NCI-H524 treated with DMSO at 0.1 percent for 48 hours (cell line): Measurements from ENCODE around the gene SH2B3.
"Not testable (repeated sequence)": the region's sequence is repeated elsewhere in the genome, so short reads cannot be mapped to it uniquely, and the experiment has no call there.

Experiments used
- DNase-seq: peaks from one replicate; lab custom pipeline; 2025; lab: John Stamatoyannopoulos, UW

SH2B3 gene

DNA sequence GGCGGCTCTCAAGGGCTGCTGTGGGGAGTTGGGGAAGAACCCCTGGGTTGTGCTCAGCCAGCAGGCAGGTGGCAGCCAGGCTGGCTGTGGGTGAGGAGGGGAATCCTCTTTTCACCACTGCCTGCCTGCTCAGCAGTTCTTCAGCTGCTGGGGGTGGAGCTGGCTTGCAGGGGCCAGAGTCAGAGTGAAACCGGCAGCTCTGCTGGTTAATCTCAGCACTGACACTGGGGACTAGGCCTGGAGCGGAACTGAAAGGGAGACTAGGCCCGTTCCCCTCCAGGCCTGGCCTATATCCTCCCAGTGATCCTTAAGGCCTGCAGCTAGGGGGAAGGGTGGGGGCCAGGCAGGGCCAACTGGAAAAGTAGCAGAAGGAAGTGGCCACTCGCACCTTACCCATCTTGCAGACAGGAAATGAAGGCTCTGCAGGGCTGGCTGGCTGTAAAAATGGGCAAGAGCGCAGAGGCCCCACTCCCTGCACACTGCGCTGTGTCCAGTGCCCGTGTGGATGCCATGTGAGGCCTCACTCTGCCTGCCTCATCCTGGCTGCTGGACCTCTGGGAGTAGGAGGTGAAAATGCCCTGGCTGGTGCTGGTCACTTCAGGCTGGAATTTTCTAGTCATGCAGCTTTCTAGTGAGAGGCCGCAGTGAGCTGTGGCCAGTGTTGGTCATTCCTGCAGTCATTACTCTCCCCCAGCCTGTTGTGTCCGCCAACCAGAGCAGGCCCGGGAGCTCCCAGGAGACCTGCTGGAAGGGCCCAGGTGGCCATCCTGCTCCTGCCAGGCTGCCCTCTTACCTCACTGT is 39.4 kb downstream of the SH2B3 start:
- no peak for DNase-seq

DNA sequence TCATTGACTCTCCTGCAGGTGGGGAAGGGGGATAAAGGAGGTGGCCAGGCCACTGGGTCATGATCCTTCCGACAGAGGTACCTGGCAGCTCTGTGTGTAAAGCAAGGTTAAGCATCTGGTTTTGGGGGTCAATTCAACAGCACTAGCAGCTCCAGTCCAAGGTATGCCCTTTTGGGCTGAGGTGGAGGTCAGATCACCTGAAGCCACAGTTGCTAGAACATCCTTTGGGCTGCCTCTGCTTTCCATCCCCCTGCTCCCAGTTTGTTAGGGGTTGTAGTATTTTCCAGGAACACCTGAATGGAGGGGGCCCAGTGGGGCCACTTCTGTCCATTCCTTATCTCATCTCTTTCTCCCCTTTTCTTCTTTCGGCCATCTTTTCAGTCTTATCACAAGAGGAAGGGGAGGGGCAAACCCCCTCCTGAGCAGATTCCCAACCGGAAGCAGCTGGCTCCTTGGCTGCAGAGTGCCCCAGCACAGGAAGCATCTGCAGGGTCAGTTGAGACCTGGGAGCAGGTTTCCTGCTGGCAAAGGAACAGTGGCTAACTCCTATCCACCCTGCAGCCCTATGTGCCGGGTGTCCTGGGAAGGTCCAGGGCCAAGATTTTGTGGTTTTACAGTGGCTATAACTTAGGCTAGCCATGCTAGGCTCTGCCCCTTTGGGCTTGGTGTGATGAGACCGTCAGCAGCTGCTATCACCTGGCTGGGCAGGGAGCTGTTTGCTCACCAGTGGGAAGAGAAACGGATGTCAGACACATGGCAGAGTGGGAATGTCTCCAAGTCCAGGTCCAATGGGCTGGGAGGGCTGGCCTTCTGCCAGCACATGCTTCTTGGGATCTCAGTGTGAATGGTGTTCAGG is 40.2 kb downstream of the SH2B3 start:
- no peak for DNase-seq

DNA sequence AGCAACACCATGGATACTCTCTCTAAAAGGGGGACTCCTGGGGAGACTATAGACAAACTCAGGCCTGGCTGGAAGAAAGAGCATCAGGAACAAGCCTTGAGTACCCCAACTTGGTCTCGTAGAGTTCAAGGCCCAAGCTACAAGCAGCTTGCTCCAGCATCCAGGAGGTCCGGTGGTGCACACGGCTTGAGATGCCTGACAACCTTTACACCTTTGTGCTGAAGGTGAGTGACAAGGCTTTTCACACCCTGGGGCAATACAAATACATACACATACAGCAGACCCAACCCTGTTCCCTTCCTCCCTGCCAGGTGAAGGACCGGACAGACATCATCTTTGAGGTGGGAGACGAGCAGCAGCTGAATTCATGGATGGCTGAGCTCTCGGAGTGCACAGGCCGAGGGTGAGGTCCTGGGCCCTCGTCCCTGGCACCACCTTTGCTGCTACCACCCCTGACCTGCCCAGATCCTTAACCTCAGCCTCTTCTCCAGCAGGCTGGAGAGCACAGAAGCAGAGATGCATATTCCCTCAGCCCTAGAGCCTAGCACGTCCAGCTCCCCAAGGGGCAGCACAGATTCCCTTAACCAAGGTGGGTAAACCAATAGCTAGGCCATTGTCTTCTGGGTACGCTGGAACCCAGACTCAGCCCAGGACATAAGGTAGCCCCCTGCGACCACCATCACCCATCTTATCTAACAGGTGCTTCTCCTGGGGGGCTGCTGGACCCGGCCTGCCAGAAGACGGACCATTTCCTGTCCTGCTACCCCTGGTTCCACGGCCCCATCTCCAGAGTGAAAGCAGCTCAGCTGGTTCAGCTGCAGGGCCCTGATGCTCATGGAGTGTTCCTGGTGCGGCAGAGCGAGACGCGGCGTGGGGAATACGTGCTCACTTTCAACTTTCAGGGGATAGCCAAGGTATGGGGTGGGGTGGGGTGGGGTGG is 41.2 kb downstream of the SH2B3 start:
- DNase-seq, result no peak

DNA sequence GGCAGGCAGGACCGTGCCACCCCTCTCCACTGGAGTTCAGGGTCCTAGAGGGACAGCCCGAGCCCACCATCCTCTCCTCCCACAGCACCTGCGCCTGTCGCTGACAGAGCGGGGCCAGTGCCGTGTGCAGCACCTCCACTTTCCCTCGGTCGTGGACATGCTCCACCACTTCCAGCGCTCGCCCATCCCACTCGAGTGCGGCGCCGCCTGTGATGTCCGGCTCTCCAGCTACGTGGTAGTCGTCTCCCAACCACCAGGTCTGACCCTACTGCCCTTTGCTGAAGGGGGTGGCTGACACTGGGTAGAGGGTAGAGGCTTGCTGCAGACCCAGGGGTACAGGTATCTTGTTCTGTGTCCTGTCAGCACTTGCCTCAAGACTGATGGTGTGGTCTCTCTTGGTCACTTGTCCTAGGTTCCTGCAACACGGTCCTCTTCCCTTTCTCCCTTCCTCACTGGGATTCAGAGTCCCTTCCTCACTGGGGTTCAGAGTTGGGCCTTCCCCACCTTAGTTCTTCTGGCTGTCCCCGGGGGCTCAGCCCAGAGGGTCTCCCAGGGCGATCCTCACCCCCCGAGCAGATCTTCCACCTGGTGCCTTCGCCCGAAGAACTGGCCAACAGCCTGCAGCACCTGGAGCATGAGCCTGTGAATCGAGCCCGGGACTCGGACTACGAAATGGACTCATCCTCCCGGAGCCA is 42.0 kb downstream of the SH2B3 start:
- no peak for DNase-seq

DNA sequence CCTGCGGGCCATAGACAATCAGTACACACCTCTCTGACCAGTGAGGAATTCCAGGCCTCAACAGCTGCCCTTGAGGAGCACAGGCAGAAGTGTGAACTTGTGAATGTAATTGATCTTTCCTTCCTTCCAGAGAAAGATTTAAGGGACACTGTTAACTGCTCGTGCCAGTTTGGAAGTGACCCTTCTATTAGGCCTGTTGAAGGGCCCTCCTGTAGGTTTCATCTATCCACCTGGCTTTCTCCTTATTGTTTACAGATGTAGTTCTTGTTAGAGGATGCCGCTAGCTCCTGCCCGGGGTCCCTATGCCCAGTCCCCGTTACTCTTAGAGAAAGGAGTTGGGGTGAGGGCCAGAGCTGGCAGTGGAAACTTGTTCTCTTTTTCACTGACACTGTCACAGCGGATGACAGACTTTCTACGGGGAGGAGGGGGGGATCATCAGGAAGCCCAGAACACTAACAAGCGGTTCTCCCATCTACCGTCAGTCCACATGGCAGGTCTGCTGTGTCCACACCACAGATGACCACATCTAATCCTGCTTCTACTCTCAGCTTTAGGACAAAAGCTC is 42.6 kb downstream of the SH2B3 start:
- no peak for DNase-seq

DNA sequence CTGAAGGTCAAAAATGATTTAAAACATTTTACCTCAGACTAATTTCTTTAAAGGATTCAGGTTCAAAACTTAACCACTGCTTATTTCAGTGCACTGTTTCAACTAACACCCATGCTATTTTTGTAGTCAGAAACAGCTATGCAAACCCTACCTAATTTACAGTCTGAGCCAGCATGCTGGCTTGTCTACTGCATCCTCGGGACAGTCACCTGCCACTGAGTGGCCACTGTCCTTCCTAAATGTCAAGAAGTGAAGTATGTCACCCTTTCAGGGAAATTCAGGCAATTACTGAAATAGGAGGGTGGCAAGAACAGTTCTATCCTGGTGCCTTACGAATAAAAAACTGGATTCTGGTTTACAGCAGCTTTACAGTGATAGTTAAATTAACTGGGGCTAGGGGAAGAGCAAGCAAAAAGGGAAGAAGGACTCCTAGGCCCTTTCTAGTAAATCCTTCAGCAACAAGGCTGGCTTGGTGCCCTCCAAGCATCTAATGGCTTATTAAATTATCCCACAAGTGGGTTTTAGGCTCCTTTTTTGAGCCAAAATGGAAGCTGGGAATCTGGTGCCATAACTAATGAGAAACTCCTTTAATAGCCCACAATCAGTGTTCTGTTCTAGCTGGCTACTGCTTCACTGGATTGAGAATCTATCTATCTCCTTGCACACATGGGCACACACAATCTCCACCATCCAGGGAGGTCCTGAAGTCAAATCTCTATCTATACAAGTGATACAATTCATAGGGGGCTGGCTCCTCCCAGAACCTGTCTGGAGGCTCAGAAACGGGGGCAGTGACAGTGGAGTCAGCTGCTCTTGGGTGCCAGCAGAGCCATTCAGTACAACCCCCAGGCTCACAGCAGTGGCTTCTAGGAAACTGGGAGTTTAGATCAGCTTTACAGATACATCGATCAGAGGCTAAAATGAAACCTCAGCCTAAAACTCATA is 43.4 kb downstream of the SH2B3 start:
- no peak for DNase-seq

DNA sequence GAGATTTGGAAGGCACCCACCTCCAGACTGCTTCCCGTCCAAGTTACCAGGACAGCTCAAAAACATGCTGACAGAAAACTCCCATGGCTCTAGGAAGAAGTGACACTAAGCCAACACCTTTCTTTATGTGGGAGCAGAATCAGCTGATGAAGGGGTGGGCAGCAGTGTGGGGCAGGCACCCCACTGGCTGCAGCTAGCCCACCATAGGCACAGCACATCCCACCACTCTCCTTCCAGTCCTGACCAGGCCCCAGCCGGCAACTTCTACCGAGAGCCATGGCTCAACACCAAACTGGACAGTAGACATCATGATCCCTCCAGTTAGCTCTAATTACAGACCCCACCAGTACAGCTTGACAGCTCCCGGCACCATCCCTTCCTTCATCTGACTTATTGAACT is 45.0 kb downstream of the SH2B3 start:
- DNase-seq, result no peak

DNA sequence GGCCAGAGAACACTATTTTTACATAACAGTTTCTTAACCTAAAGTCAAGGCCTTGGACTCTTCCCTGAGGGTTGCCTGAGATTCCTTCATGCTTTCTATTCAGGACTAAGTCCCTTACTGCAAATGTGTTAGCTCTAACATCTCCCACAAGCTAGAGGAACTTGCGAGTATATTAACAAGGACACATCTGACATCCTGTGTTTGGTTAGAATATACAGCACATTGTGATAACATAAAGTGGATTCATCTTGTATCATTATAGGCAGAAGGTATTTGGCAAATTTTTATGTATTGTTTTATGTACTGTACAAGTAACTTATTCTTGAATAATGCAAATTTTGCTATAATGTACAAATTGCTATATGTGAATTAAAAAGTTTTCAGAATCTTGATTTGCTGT is 45.5 kb downstream of the SH2B3 start:
- no peak for DNase-seq

DNA sequence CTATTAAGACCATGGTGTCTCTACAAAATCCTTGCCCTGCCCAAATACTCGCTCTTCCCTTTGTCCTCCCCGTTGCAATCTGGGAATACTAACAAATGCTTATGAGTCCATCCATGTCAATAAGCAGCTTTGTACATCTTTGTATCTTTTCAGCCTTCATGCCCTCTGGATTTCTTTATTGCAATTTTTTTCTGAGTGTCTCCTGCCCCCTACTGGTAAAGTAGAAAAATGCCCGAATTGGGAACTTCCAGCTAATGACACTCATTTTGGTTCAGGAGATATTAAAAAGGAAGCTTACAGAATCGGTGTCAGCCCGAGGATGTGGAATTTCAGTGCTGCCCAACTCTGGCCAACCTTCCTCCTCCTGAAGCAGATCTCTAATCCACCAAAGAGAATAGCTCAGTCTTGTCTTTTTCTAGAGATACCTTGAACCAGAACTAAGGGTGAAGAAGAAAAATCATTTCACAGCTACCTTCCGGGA is 46.0 kb downstream of the SH2B3 start:
- DNase-seq, result no peak

DNA sequence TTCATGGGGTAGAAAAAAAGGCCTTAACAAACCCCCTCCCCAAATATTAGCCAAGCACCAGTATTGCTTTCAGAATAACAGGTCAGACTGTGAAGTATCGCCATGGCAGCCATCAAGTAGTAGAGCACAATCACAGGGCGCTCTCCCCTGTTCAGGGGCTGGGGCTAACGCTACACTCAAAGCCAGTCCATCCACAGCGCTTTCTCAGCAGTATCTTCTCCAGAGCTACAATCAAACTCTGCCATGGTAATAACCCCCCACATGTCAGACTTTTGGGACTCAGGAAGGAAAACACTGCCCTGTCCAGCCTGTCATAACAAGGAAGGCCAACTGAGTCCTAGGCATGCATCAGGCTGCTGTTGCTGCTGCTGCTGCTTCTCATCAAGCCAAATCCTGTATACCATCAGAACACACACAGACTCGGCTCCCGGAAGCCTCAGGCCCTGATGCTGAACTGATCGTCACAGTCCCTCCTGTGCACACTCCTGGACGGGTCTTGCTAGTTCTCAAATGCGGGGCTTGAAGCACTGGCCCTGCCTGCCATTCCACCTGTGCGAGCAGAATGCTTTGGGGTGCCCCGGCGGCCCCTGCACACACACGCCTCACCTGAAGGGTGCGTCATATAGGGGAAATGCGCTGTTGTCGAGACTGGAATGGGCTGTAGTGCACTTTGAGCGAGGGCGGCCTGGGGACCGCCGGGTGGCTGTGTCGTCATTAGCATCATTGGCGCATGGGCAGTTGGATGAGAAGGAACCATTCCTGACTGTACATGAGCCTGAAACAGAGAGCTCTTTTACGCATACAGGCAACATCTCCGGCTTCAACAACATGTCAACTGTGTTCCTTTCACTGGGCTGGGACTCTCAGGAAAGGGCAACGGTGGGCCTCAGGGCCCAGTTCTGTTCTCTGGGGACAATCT is 47.6 kb downstream of the SH2B3 start:
- DNase-seq, result no peak

DNA sequence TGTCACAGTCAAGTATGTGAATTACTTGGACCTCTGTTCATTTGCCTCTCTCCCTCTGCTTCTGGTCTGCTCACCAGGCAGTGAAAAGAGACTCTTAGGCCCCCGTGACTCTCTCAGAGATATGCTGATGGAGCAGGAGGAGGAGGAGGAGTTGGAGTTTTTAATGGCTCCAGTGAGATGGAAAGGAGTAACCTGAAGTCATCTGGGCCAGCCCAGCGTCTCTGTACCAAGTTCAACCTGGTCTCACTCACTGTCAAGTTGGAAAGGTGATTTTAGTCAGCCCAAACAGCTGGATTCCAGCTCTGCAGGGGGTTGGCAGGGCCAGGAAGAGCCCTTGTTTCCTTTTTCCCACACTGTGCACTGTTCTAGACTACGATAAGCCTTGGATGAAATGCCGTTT is 48.6 kb downstream of the SH2B3 start:
- no peak for DNase-seq

DNA sequence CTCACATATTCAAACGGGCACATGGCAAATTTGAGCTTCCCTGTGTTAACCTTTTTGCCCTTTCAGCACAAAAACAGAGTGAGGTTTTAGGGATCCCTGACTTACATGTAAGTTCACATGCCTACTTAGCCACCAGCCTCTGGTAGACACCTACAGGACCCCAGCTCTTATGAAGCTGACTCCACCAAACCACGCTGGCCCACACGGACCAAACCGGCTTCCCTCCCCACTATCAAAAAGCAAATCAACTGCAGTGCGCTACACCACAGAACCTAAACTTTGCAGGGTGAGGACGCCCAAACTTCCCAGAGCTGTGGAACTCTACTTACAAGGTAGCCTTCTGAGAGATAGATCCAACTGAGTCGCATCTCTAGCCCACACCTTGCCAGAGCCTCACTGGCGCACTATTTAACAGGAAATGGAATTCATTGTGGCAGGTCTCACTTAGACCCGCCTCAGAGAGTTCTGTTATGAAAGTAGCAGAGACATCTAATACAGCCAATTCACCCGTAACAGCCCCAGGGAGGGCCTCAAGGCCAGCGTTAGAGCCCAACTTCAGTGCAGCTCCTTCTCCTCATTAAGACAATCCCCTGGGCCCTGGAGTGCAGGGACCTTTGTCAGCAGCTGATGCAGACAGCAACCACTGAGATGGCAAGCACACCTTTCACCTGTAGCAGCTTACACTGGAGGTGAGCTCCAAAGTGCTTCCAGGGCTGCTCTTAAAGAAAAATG is 49.2 kb downstream of the SH2B3 start:
- DNase-seq, result no peak

DNA sequence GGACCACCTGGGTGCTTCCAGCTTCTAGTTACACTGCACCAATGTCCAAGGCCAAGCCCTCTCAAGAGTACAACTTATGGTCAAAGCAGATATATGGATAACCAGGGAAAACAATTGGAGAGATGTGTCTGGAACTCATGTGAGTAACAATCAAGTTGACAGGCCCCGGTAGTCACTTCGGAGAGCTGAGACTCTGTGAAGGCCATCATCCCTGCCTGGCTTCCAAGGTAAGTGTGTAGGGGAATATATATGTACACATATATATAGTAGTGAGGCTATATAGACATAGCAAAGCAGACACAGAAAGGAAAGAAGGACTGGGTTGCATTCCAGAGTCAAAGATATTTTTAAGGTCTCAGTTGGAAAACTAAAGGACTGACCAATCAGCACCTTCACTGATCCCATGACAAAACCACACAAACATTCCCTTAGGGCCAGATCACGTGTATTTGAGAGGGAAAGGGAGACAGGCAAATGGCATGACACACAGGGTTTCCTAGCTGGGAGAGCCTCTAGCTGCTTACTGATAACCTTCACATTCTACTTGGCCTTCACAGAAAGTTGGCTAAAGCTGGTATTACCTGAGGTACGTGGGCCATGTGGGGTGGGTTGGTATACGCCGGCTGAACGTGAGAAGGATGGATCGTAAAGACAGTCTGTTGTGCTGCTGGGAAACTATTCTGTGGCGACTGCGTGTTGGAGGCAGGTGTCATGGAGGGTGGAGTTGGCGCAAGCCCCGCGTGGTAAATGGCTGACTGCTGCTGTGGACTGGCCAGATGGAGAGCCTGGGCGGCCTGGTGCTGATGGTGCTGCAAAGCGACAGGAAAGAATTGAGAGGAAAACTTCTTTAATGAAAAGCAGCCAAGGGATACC is 50.0 kb downstream of the SH2B3 start:
- DNase-seq, result no peak

DNA sequence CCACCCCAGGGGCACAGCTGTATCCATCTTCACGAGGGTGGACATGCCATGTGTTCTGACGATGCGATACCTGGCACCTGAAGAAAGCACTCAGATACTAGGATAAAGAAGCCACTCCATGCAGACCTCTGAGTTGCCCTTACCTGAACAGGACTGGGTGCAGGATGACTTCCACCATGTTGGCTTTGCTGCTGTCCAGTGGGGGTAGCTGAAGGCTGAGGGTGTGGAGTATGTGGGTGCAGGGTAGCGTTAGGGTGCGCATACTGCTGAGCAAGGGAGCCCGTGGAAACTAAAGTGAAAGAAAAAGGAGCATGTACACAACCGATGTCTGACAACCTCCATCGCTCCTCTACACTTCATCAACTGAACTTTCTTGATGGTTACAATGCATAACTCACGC is 51.3 kb downstream of the SH2B3 start:
- DNase-seq, result no peak

DNA sequence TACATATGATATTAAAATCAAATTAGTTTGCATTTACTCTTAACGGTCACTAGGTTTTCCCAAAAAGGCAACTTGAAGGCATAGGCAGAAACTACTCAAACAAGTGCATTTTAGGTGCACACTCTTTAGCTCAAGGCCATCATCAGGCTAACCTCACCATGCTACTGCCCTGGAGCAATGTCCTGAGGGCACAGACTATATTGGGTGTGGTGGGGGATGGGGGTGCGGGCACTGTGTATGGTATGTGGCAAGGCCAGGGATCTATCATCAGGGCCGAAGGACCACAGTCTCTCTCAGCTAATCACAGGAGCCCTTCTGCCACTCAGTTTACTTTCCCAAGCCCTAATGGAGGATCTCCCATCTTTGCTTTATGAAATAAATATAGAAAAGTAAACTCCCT is 51.9 kb downstream of the SH2B3 start:
- DNase-seq, result no peak

DNA sequence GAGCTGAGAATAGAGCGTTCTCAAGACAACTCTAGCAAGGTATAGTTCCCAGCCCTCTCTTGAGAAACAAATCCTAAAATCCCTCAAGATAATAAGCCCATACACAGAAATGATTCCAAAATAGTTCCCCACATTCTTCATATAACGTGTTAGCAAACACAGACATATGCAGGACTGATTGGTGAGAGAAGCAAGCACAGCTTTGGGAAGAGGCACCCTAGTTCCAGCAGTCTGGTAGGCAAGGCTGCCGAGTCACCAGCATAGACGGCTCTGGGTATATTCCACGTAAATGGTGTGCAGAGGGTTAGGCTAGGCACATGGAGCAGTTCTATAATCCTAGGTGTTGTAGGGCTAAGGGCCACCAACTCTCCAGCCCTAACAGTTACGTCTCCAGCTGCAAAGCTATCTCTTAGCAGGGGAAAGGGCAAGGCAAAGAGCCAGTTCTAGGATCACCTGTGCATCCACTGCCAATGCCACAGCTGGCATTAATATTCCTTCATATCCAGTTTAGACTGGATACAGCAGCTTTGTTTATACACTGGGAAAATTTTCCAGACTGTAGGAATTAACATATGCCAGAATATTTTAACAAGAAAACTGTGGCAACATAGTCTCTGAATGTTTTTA is 52.9 kb downstream of the SH2B3 start:
- no peak for DNase-seq

DNA sequence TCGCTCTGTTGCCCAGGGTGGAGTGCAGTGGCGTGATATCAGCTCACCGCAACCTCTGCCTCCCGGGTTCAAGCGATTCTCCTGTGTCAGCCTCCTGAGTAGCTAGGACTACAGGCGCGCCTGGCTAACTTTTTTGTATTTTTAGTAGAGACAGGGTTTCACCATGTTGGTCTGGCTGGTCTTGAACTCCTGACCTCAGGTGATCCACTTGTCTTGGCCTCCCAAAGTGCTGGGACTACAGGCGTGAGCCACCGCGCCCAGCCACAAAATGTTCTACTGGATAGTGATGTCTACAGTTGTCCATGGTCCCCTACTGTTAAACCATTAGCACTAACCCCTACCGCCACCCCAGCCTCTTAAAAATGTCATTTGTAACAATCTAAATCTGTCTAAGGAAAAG is 54.4 kb downstream of the SH2B3 start:
- not testable (repeated sequence) for DNase-seq
